HG03045 (cell line): ENCODE data around the gene TMC6.
"Not testable (repeated sequence)": the region's sequence is repeated elsewhere in the genome, so short reads cannot be mapped to it uniquely, and the experiment has no call there.

ENCODE experiments used
- ATAC-seq: cut with Tn5 transposase; IDR thresholded peaks from one replicate; pipeline ENCODE4 v1.9.1; 2021; ENCODE audit warnings: mild to moderate bottlenecking, moderate library complexity; ENCODE audit not compliant: unreplicated experiment

TMC6 gene

DNA sequence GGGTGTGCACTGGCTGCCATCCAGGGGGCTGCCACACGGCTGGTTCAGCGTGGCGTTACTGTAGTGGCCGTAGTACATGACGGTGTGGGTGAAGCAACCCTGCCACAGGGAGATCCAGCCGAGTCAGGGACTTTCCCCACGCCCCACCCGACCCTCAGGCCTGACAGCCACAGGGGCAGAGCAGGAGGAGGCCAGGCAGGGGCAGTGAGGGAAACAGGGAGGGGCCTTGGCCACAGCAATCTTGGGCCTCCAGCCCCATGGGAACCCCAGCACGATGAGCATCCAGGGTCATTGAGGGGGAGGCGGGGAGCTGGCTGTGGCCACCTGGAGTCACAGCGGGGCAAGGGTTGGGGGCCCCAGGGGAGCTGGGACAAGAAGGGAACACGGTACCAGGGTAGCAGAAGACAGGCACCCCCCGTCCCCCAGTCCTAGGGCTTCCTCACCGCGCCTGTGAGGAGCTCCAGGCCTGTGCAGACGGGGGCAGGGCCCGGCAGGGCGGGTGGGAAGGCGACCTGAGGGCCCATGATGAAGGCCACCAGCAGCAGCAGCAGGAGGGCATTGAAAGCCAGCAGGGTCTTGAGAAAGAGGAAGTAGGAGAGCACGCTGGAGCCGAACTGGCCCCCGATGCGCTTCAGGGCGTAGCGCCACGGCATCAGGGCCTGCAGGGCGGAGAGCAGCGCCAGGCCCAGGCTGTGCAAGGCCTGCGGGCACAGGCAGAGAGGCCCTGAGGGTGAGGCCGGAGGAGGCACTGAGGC, 4.3 kb downstream of the TMC6 start:
- no peak for ATAC-seq

DNA sequence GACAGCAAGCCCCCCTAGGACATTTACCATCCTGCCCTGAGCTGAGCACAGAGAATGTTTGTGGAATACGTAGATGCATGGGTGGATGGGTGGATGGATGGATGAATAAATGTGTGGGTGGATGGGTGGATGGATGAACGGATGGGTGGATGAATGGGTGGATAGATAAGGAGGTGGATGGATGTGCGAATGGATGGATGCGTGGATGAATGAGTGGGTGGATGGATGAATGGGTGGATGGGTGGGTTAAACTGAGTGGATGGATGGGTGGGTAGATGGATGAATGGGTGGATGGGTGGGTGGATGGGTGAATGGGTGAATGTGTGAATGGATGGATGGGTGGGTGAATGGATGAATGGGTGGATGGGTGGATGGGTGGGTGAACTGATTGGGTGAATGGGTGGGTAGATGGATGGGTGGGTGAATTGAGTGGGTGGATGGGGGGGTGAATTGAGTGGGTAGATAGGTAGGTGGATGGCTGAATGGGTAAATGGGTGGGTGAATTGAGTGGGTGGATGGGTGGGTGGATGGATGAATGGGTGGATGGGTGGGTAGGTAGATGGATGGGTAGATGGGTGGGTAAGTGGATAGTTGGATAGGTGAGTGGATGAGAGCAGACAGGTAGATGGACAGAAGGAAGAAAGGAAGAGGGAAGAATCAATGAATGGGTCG, 5.2 kb downstream of the TMC6 start:
- ATAC-seq = no peak

DNA sequence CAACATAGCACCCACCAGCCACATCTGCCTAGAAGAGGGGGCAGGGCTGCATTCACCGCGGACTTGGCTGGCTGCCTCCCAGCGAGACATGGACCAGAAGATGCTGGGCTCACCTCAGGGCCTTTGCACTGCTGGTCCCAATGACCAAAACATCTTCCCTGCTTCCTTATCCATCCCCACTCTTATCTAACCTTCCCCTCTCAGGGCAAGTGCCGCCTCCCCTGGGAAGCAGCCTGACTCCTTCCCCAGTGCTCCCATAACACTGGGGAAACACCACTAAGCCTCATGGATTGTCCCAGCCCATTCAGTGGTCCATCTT, 5.7 kb downstream of the TMC6 start:
- ATAC-seq = no peak

DNA sequence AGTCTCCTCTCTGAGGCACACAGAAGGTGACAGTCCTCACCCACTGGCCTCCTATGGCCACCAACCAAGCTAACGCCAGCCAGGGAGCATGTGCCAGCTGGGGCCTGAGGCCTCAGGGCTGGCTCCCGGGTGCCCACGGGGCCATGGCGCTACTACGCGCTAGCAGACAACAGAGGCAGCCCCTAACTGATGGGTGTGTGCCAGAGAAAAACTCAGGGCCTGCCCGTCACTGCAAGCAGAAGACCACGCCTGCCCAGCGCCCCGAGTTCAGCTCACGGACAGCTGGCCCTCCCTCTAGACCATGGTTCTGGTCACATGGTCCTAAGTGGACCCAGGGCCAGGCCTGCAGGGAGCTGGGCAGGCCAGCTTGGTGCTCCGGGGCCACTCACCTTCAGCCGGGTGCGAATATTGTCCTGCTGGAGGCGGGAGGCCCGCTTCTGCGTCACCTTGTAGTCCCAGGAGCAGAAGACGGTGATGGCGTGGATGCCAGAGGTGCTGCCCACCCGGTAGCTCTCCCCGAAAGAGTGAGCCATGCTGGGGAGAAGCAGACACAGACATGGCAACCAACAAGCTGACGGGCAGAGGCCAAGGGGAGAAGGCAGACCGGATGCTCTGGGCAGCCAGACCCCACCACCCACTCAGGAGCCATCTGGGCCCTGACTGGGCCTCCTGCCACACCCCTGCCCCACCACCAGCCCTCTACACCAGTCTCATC, 6.2 kb downstream of the TMC6 start:
- ATAC-seq = no peak

DNA sequence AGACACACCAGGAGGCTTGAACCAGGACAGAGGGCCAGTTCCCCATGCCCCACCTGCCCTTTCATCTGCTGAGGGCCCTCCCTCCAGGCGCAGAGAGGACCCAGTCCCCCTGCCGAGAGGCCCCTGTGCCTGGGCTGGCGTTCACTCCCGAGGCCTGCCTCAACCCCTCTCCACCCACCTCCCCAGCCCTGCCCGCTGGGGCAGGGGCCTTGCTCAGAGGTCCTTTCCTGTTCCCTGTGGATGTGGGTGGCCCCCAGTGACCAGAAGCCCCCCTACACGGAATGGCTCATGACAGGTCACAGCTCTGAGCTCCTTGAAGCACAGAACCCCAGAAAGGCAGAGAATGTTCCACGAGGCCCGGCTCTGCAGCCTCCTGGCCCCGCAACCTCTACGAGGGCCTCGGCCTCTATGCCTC, 6.7 kb downstream of the TMC6 start:
- no peak for ATAC-seq

DNA sequence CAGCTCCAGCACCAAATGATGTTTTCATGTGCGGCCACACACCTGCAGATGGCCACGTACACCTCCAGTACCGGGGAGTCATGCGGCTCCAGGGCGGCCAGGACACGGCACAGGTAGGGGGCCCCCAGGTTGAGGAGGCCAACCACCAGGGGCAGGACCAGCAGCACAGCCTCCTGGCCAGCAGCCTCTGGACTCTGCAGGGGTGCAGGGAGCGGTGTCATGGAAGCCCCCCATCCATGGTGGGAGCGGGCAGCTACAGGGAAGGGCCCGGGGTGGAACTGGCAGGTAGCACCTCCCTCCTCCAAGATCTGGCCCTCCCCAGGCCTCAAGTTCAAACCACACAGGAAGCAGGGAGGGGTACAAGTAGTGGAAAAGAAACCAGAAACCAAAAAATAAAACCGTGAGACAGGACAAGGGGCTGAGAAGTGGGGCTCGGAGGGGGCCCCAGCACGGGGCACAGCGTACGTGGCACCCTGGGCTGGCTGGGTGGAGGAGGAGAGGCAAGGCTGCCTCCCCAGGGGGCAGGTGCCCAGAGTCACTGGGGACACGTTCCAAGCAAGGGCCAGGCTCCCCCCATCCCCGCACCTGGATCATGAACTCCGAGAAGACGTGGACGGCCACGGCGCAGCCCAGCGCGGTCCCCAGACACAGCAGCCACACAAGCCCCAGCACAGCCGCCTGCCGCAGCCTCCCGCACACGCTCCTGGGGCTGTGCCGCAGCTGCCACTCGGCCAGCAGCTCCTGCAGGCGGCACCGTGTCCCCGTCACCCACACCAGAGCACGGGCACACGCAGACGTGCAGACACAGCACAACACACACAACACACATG, 7.4 kb downstream of the TMC6 start:
- ATAC-seq = no peak

DNA sequence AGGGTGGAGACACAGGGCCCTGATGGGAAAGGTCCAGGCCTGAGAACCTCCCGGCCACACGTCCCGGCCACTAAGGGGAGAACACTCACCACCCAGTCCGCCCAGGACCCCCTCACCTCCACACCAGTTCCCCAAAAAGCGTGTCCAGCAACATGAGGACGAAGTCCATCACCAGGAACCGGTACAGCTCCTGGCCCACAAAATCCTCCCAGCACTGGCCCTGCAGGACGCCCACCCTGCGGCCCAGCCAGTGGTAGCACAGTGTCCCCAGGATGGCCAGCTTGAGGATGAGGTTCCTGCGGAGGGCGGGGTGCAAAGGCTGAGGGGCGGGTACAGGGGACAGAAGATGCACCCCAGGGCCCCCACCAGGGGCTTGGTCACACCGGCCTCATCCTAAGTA, 8.0 kb downstream of the TMC6 start:
- ATAC-seq = no peak

DNA sequence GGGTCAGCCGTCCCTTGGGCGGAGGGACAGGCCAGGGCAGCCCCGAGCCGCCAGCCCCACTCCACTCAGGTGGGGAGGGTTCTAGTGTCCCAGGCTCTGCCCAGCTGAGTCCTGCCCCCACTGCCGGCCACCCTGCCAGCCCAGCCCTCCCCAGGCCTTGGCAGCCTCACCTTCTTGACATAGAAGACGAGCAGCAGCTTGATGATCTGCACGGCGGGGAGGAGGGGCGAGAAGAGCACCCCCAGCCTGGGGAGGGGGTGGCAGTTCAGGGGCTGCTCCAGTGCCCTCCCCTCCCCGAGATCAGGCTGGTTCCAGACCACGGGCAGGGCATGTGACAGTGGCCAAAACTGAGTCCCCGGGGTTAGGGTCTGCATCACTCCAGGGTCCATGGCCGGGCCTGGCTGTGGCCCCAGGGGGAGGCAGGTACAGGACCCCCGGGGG, 9.7 kb downstream of the TMC6 start:
- no peak for ATAC-seq

DNA sequence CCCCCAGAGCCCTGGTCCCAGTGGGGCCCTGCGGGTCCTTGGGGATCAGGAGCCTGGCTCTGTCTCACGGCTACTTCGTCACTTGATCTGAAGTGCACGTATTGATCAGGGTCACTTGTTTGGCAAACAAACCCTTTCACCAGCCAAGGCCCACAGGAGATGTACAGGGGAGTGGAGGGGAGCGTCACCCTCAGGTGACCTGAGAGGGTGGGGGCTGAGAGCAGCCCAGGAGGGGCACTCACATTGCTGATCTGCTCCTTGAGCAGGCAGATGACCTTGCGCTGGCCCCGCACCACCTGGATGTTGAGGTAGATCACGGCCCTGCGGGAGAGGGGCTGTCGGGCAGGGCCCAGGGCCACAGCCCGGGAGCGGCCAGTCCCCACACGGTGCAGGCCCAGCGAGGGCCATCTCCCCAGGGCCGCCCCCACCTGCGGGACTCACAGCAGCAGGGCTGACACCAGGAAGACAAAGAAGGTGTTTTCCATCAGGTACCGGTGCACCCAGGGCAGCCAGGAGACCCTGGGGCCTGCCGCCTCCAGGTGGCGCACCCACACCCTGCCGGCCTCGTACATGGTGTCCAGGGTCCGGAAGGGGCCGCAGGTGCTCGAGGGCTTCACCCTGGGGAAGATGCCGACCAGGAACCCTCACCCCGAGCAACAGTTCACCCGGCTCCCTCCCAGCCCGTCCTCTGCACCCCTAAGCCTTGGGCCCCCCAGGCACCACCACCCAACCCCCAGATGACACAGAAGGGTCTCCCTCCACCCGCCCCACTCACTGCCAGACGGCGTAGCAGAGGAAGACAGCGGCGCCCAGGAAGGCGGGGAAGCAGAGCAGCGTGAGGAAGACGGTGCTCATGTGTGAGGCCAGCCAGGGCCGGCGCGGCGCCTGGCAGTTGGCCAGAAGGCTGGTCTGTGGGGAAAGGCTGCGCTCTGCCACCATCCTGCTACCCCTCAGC, 11.3 kb downstream of the TMC6 start:
- ATAC-seq = no peak

DNA sequence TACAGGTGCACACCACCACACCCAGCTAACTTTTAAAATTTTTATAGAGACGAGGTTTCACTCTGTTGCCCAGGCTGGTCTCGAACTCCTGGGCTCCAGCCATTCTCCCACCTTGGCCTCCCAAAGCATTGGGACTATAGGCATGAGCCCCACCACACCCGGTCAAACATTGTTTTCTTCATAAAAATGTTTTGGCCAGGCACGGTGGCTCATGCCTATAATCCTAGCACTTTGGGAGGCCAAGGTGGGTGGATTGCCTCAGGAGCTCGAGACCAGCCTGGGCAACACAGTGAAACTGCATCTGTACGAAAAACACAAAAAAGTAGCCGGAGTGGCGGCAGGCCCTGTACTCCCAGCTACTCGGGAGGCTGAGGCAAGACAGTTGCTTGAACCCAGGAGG, 12.1 kb downstream of the TMC6 start:
- ATAC-seq = no peak

DNA sequence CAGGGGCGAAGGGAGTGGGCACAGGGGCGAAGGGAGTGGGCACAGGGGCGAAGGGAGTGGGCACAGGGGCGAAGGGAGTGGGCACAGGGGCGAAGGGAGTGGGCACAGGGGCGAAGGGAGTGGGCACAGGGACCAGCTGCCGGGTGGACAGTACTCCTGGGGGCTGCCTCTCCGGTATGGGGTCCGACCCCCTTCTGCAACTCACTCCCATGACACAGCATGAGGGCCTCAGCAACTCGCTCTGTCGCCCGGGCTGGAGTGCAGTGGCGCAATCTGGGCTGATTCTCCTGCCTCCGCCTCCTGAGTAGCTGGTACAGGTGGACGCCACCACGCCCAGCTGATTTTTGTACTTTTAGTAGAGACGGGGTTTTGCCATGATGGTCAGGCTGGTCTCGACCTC, 12.8 kb downstream of the TMC6 start:
- not testable (repeated sequence) for ATAC-seq

DNA sequence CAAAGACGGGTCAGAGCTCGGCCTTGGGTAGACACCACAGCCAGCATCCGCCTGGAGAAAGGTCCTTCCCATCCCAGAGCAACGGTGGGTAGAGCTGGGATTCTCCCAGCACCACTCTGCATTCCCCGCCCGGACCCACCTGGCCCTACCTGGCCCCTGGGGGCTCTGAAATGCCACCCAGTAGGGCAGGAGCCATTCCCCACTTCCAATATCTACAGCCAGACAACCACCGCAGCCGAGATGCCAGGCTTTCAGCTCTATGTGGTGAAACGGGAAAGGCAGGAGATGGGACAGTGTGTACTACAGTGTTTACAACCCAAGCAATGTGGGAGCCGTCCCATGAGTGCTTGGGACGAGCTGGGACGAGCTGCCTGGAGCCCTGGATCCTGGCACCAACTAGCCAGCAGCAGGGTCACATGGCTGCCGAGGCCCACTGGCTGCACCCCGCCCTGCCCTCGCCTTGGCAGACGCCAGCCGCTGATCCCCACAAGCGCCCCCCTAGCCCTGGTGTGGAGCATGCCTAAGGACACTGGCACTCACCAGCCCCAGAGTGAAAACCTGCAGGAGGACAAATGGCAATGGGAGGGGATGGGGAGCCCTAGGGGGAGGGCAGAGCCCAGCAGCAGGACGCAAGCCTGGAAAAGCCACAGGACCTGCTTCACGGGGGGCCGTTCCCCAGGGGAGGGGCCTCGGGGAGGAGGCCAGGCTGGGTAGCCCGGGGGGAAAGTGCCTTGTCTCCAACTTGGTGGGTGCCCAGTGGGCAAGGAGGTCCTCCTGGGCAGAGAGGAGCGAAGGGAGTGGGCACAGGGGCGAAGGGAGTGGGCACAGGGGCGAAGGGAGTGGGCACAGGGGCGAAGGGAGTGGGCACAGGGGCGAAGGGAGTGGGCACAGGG, 13.5 kb downstream of the TMC6 start:
- ATAC-seq = no peak

DNA sequence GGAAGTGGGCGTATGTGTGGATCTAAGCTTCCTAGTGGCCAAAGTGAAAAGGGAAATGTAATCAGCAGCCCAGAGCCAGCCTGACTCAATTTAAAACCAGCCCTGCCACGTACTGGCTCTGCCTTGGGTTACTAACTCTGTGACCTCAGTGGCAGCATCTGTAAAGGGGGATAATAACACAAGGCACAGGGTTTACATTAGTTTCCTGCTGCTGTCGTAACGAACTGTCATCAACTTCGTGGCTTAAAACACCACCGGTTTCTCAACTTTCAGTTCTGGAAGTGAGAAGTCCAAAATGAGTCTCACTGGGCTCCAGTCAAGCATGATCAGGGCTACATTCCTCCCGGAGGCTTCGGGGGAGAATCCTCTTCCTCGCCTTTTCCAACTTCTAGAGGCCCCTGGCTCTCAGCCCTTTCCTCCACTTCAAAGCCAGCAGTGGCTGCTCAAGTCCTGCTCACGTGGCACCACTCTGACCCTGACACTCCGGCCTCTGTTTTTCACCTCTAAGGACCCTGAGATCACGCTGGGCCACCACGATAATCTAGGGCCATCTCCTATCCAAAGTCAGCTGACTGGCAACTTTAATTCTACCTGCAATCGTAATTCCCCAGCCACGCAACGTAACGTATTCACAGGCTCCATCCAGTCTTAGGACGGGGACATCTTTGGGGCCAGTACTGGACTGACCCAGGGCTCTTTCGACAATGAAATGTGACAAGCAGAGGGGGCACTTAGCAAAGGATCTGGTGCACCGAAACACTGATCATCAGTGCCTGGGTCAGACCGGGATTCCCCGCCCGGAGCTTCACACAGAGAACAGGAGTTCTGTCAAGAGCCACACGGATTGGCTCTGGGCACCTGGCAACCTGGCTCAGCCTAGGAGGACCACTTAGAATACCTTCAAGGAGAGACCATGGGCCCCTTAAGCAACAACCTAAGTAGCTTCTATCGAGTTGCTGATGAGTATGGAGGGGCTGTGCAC, 14.5 kb downstream of the TMC6 start:
- no peak for ATAC-seq

DNA sequence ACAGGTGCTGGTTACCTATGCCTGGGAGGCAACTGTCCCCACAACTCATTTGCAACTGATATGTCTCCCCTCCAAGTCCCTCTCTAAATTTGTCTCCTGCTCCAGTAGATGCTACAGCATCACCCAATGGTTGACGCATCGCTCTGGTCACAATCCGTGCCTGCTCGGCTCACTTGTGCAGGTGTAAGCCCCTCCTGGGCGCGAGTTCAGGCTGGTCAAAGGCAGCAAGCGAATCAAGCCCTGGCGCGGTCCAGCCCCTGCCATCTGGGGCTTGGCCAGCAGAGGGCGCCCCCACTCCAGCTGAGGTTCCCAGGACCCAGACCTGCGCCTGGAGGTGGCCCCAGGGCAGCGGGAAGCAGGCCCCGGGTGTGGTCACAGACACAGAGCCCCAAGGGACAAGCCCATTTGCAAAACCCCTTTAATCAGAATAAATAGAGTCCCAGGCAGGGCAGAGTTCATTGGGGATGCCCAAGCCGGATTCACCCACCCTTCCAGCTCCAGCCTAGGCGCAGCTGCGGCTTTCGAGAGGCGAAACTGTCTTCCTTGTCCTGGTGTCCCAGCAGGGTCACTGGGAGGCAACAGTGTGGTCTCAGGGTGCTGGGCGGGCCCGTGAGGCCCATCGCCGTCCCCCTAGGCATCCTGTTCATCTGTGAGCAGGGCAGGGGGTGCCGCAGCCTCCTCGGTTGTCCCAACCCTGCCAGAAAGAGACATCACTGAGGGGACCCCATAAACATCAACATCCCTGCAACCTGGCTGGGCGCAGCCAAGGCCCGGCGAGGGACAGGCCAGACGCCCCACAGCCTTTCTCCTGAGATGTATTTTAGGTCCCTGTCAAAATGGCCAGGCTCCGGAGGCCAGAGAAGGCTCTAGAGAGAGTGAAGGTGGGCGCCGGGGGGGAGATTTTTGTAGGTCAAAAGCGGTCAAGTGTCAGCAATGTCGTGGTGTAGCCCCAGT, 15.8 kb downstream of the TMC6 start:
- no peak for ATAC-seq

DNA sequence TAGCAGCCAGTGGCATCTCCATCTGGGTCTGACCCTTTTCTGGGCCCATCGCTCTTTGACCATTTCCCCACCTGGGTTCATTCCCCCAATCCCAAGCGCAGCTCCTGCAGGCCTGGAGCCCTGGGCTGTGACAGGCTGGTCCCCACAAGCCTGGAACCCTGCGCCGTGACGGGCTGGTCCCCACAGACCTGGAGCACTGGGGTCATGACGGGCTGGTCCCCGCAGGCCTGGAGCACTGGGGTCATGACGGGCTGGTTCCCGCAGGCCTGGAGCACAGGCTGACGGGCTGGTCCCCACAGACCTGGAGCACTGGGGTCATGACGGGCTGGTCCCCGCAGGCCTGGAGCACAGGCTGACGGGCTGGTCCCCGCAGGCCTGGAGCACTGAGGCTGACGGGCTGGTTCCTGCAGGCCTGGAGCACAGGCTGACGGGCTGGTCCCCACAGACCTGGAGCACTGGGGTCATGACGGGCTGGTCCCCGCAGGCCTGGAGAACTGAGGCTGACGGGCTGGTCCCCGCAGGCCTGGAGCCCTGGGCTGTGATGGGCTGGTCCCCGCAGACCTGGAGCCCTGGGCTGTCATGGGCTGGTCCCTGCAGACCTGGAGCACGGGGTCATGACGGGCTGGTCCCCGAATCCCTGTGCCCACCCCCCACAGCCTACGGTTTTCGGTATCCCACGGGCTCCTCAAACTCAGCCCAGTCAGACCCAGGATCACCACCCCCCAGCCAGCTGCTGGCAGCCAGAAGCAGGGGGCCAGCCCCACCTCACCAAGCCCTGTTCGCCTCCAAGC, 16.6 kb downstream of the TMC6 start:
- no peak for ATAC-seq
